ENCODE measurements around the gene TSEN15. TPM values are rescaled to one million over a fixed set of nuclear protein-coding genes. Genes with fewer than 3 reads are reported as not detected.
A peak's percentile ranks its signal among the peaks of the same experiment; 100 is the strongest.

The TSEN15 gene
- total and polyA plus RNA-seq, 9 of the 15 experiments (the other 6 are each of a cell fraction or from before 2014, with no cell fraction given): 25.6 to 121 (median 91.3) TPM

GRCh38 chr1:184002071-184002470 lies 49.5 kb upstream of the TSEN15 start:
- H2AFZ ChIP-seq (ENCODE audit: low read depth, low read length): peak overlapping the region; percentile 54
- H3K27ac ChIP-seq (ENCODE audit: extremely low read depth, low read depth, low read length): peak overlapping the region; percentile 31; the same call in 1 of the 3 replicates
- DNase-seq (ENCODE audit: extremely low read depth in 1 of 4, low spot score in 3 of 4) (peak in 1 of 4 experiments; percentile 56), FAIRE-seq (no peak), ATAC-seq (peak; percentile 28)
- peaks cover 3 to 36% of the 10 kb centered on the region in 2 experiments; a peak in 4 of 5 replicates for H3K4me1 ChIP-seq (replicated peaks in 1 of 2; ENCODE audit: control insufficient read depth in 2 of 2, insufficient read depth in 2 of 2, low read length in 2 of 2)
- H3K4me2 ChIP-seq (ENCODE audit: insufficient read depth, low read length): no peak overlapping the region
- intact Hi-C loops (cut with micrococcal nuclease): no loop called here
- H3K9ac ChIP-seq (ENCODE audit: insufficient read depth in 1 of 2, low read depth in 2 of 2, low read length in 2 of 2): no peak overlapping the region; a peak in 1 of 4 replicates
- H3K4me3 ChIP-seq: no peak overlapping the region
- in situ Hi-C loops (cut with MboI): no loop called here
- no peaks in the 10 kb centered on the region for H4K20me1 ChIP-seq (replicated peaks; ENCODE audit: control insufficient read depth, insufficient read depth, low read length)
- peaks cover 12% of the 10 kb centered on the region; the same call in 2 of the 3 replicates for H3K79me2 ChIP-seq (ENCODE audit: control insufficient read depth, insufficient read depth, low read length)
- WGBS (ENCODE audit: insufficient coverage, low coverage, missing lambda C conversion rate): 15% methylated on average over 2 of the region's 2 CpGs
- H3K9me1 ChIP-seq (ENCODE audit: control insufficient read depth, insufficient read depth, low read length): no peaks in the 10 kb centered on the region
- BruUV-seq (replicated peaks): no TSS peak
- H3K36me3 ChIP-seq (ENCODE audit: control insufficient read depth, insufficient read depth, low read length): no peaks in the 10 kb centered on the region
- H3K27me3 ChIP-seq (ENCODE audit: control insufficient read depth in 2 of 2, insufficient read depth in 2 of 2, low read length in 2 of 2): no peaks in the 10 kb centered on the region
- CTCF ChIA-PET (ENCODE audit: low intra/inter-chr PET ratio): no interaction called here
- H3K9me3 ChIP-seq (replicated peaks; ENCODE audit: control insufficient read depth, insufficient read depth, low read depth, low read length): no peaks in the 10 kb centered on the region
- POLR2A ChIA-PET: interaction anchor here (0.7 to 1.7 kb wide), 4 partner anchors 9 to 298 kb away, joined by 3 read pairs; no protein-coding TSS in a partner anchor
- TF ChIP-seq, protein P1, sequence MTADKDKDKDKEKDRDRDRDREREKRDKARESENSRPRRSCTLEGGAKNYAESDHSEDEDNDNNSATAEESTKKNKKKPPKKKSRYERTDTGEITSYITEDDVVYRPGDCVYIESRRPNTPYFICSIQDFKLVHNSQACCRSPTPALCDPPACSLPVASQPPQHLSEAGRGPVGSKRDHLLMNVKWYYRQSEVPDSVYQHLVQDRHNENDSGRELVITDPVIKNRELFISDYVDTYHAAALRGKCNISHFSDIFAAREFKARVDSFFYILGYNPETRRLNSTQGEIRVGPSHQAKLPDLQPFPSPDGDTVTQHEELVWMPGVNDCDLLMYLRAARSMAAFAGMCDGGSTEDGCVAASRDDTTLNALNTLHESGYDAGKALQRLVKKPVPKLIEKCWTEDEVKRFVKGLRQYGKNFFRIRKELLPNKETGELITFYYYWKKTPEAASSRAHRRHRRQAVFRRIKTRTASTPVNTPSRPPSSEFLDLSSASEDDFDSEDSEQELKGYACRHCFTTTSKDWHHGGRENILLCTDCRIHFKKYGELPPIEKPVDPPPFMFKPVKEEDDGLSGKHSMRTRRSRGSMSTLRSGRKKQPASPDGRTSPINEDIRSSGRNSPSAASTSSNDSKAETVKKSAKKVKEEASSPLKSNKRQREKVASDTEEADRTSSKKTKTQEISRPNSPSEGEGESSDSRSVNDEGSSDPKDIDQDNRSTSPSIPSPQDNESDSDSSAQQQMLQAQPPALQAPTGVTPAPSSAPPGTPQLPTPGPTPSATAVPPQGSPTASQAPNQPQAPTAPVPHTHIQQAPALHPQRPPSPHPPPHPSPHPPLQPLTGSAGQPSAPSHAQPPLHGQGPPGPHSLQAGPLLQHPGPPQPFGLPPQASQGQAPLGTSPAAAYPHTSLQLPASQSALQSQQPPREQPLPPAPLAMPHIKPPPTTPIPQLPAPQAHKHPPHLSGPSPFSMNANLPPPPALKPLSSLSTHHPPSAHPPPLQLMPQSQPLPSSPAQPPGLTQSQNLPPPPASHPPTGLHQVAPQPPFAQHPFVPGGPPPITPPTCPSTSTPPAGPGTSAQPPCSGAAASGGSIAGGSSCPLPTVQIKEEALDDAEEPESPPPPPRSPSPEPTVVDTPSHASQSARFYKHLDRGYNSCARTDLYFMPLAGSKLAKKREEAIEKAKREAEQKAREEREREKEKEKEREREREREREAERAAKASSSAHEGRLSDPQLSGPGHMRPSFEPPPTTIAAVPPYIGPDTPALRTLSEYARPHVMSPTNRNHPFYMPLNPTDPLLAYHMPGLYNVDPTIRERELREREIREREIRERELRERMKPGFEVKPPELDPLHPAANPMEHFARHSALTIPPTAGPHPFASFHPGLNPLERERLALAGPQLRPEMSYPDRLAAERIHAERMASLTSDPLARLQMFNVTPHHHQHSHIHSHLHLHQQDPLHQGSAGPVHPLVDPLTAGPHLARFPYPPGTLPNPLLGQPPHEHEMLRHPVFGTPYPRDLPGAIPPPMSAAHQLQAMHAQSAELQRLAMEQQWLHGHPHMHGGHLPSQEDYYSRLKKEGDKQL (CRISPR knock-in tag; IDR thresholded peaks at IDR 0.05; ENCODE audit: borderline replicate concordance): no peak
- peak; percentile 45; the same call in 1 of the 2 replicates for TF ChIP-seq MAFG (tag; conservative IDR thresholded peaks at IDR 0.05)
- TF ChIP-seq MAFF (IDR thresholded peaks at IDR 0.05; ENCODE audit: low read length): peak; percentile 39; the same call in 1 of the 2 replicates
- TF ChIP-seq SMARCA4 (IDR thresholded peaks at IDR 0.05): 0 out of 2 replicates have a peak, but pooled peaks have one; percentile 38
- 0 out of 2 replicates have a peak, but pooled peaks have one; percentile 36 for TF ChIP-seq FOSL1 (tag; conservative IDR thresholded peaks at IDR 0.05)
- peak; percentile 61; the same call in 1 of the 2 replicates for TF ChIP-seq MECOM (CRISPR knock-in tag; IDR thresholded peaks at IDR 0.05)
- TF ChIP-seq PKNOX1 (IDR thresholded peaks at IDR 0.05): peak; percentile 18; the same call in 1 of the 2 replicates
- TF ChIP-seq ZNF766 (CRISPR knock-in tag; conservative IDR thresholded peaks at IDR 0.05): peak; percentile 62; the same call in 1 of the 2 replicates
- TF ChIP-seq ZNF224 (CRISPR knock-in tag; IDR thresholded peaks at IDR 0.05): no peak
- TF ChIP-seq ZNF316 (IDR thresholded peaks at IDR 0.05): peak; percentile 81
- TF ChIP-seq DPF2 (IDR thresholded peaks at IDR 0.05): 0 out of 2 replicates have a peak, but pooled peaks have one; percentile 34
- peak; percentile 84 for TF ChIP-seq NFE2 (IDR thresholded peaks at IDR 0.05; ENCODE audit: low read depth)
- TF ChIP-seq JUND (IDR thresholded peaks at IDR 0.05; ENCODE audit: borderline replicate concordance, low read depth, low read length): peak; percentile 51; the same call in 1 of the 2 replicates
- no peak for TF ChIP-seq JUND (tag; IDR thresholded peaks at IDR 0.05; ENCODE audit: borderline replicate concordance, low read depth, low read length)
- peak; percentile 32; the same call in 1 of the 2 replicates for TF ChIP-seq ZNF311 (CRISPR knock-in tag; IDR thresholded peaks at IDR 0.05)
- TF ChIP-seq ZNF507 (tag; conservative IDR thresholded peaks at IDR 0.05): no peak
- peak; percentile 31; the same call in 1 of the 2 replicates for TF ChIP-seq SMAD4 (CRISPR knock-in tag; conservative IDR thresholded peaks at IDR 0.05)
- 0 out of 2 replicates have a peak, but pooled peaks have one; percentile 20 for TF ChIP-seq SMARCE1 (IDR thresholded peaks at IDR 0.05)

Measured in K562 (cell line).